IMR-90 (cell line): ENCODE data around the gene ROCK2. TPM values are rescaled to one million over a fixed set of nuclear protein-coding genes. Genes with fewer than 3 reads are reported as not detected.
A peak's percentile ranks its signal among the peaks of the same experiment; 100 is the strongest.

ENCODE experiments used
- ATAC-seq: fragments of 200-7000 bp; cut with Tn5 transposase; 2 replicates; pipeline ENCODE4 v1.9.1; 2020; ENCODE audit warnings: low read depth, mild to moderate bottlenecking, moderate library complexity
- BruUV-seq: library from RNA; stranded (reverse); fragments of 400-500 nt; replicated peaks from 2 replicates; lab custom pipeline; 2021; lab: Mats Ljungman, UMichigan
- CTCF ChIA-PET: fragments of 300-600 bp; formaldehyde crosslinking; extraction: SDS; loops from one replicate; lab custom pipeline; 2021; ENCODE audit warnings: antibody characterized with exemption; lab: Yijun Ruan, JAX
- POLR2A ChIA-PET: fragments of 300-600 bp; sonication (Branson Sonifier 250); formaldehyde crosslinking; loops from one replicate; lab custom pipeline; 2022; ENCODE audit warnings: antibody characterized with exemption; ENCODE audit not compliant: unreplicated experiment; lab: Charles Lee
- DNase-seq: peaks from one replicate; pipeline ENCODE4 v3.0.0; 2013
- H2AFZ ChIP-seq: replicated peaks from 2 replicates; pipeline ENCODE3; 2013; ENCODE audit warnings: low read length, mild to moderate bottlenecking; ENCODE audit not compliant: poor library complexity
- H2AK5ac ChIP-seq: 2 replicates; pipeline ENCODE4 v1.6.1; 2013; ENCODE audit warnings: low read depth, low read length, inconsistent platforms
- H2AK9ac ChIP-seq: replicated peaks from 2 replicates; pipeline ENCODE3; 2013; ENCODE audit warnings: mild to moderate bottlenecking, low read depth, low read length, moderate library complexity; ENCODE audit not compliant: poor library complexity
- H2BK120ac ChIP-seq: 2 replicates; pipeline ENCODE4 v1.6.1; 2013; ENCODE audit warnings: low read depth, low read length, inconsistent platforms
- H2BK15ac ChIP-seq: 3 replicates; pipeline ENCODE4 v1.6.1; 2013; ENCODE audit warnings: low read depth, low read length, inconsistent platforms
- H2BK20ac ChIP-seq: 2 replicates; pipeline ENCODE4 v1.6.1; 2013; ENCODE audit warnings: low read depth, mild to moderate bottlenecking, inconsistent platforms, low read length, moderate library complexity
- H2BK5ac ChIP-seq: 2 replicates; pipeline ENCODE4 v1.6.1; 2013; ENCODE audit warnings: mild to moderate bottlenecking, low read depth, low read length, inconsistent platforms; ENCODE audit not compliant: poor library complexity, severe bottlenecking
- H3K14ac ChIP-seq: replicated peaks from 2 replicates; pipeline ENCODE4 v1.6.1; 2013; ENCODE audit warnings: low read depth, low read length, inconsistent platforms
- H3K18ac ChIP-seq: 2 replicates; pipeline ENCODE4 v1.6.1; 2013; ENCODE audit warnings: low read depth, low read length, control low read depth
- H3K23ac ChIP-seq: 2 replicates; pipeline ENCODE4 v1.6.1; 2013; ENCODE audit warnings: low read depth, low read length, inconsistent platforms
- H3K27ac ChIP-seq: 2 replicates; pipeline ENCODE4 v1.5.1; 2013; ENCODE audit warnings: mild to moderate bottlenecking, control low read depth, low read length; ENCODE audit not compliant: insufficient read depth
- H3K27me3 ChIP-seq: 2 replicates; pipeline ENCODE4 v1.6.1; 2013; ENCODE audit warnings: low read length; ENCODE audit not compliant: control insufficient read depth, insufficient read depth
- H3K36me3 ChIP-seq: 2 replicates; pipeline ENCODE4 v1.6.1; 2013; ENCODE audit warnings: low read length, mixed read lengths; ENCODE audit not compliant: control insufficient read depth, insufficient read depth
- H3K4ac ChIP-seq: 2 replicates; pipeline ENCODE4 v1.6.1; 2013; ENCODE audit warnings: low read depth, low read length, inconsistent platforms
- H3K4me1 ChIP-seq: 2 replicates; pipeline ENCODE4 v1.6.1; 2013; ENCODE audit warnings: low read length, mixed read lengths; ENCODE audit not compliant: control insufficient read depth, insufficient read depth
- H3K4me2 ChIP-seq: 2 replicates; pipeline ENCODE4 v1.6.1; 2013; ENCODE audit warnings: low read depth, mild to moderate bottlenecking, control low read depth, low read length, moderate library complexity
- H3K4me3 ChIP-seq: 2 replicates; pipeline ENCODE4 v1.5.1; 2013; ENCODE audit warnings: low read depth, mild to moderate bottlenecking, control low read depth, low read length, moderate library complexity; ENCODE audit not compliant: insufficient read depth
- H3K56ac ChIP-seq: 2 replicates; pipeline ENCODE4 v1.6.1; 2013; ENCODE audit warnings: low read length, inconsistent platforms; ENCODE audit not compliant: insufficient read depth; ENCODE audit errors: extremely low read depth
- H3K79me1 ChIP-seq, 2 experiments: 2 replicates each; pipeline ENCODE4 v1.6.1; 2013; ENCODE audit warnings: low read length in 2 of 2, inconsistent platforms in 1 of 2, low read depth in 1 of 2
- H3K9ac ChIP-seq: 2 replicates; pipeline ENCODE4 v1.6.1; 2013; ENCODE audit warnings: low read depth, low read length, control low read depth
- H3K9me1 ChIP-seq: 2 replicates; pipeline ENCODE4 v1.6.1; 2013; ENCODE audit warnings: low read length, inconsistent platforms; ENCODE audit not compliant: insufficient read depth
- H3K9me3 ChIP-seq: 2 replicates; pipeline ENCODE4 v1.6.1; 2013; ENCODE audit warnings: low read length; ENCODE audit not compliant: control insufficient read depth, insufficient read depth
- H4K20me1 ChIP-seq: 2 replicates; pipeline ENCODE4 v1.6.1; 2013; ENCODE audit warnings: low read length, inconsistent platforms; ENCODE audit not compliant: insufficient read depth
- H4K5ac ChIP-seq: 2 replicates; pipeline ENCODE4 v1.6.1; 2013; ENCODE audit warnings: mild to moderate bottlenecking, low read depth, low read length, control low read depth
- H4K8ac ChIP-seq, 2 experiments: 2 replicates each; pipeline ENCODE4 v1.6.1; 2013; ENCODE audit warnings: low read depth in 2 of 2, low read length in 2 of 2, control low read depth in 1 of 2, inconsistent platforms in 1 of 2
- H4K91ac ChIP-seq: 2 replicates; pipeline ENCODE4 v1.6.1; 2013; ENCODE audit warnings: low read depth, low read length, inconsistent platforms; ENCODE audit not compliant: insufficient read depth
- MAFK ChIP-seq: IDR thresholded peaks from 2 replicates; pipeline ENCODE4 v1.6.1; 2012; ENCODE audit warnings: low read depth, low read length, improper control_type of control experiment
- MAZ ChIP-seq: IDR thresholded peaks from 2 replicates; pipeline ENCODE4 v1.6.1; 2012; ENCODE audit warnings: low read depth, mild to moderate bottlenecking, low read length, improper control_type of control experiment, moderate library complexity, borderline replicate concordance
- WGBS, 2 experiments: methylation state at CpG; one replicate each; pipeline versions ENCODE4 v1.1.5 to v1.1.7; 2013; ENCODE audit warnings: missing lambda C conversion rate in 2 of 2; ENCODE audit not compliant: insufficient read length in 1 of 2; ENCODE audit errors: extremely low coverage in 2 of 2; 5-methylcytosine and 5-hydroxymethylcytosine counted together
- dilution Hi-C: fragments of 300-500 bp; cut with HindIII; formaldehyde crosslinking; loops from one replicate; pipeline ENCODE4 v1.14.3; 2018; ENCODE audit warnings: low sequenced_read_pairs; ENCODE audit not compliant: unreplicated experiment
- in situ Hi-C: fragments of 300-500 bp; cut with MboI; formaldehyde crosslinking; loops from 3 replicates; pipeline ENCODE4 v1.14.3; 2019; ENCODE audit warnings: low sequenced_read_pairs, inconsistent platforms, mixed read lengths
- intact Hi-C: fragments of 100-400 bp; cut with micrococcal nuclease; formaldehyde crosslinking; loops from 2 replicates; pipeline ENCODE4 v1.10.0; 2022
- polyA plus RNA-seq, 3 experiments: library from polyadenylated mRNA; depleted of rRNA; stranded (reverse); fragments of >200 nt; gene quantifications; 2 replicates each; pipeline ENCODE4 v1.2.3, GENCODE V29; 2012; ENCODE audit warnings: low replicate concordance in 1 of 3
- total RNA-seq: library from RNA; depleted of rRNA; stranded (reverse); fragments of >200 nt; gene quantifications from 2 replicates; pipeline ENCODE4 v1.2.3, GENCODE V29; 2012

ROCK2 gene
- total and polyA plus RNA-seq, 2 of the 4 experiments (the other 2 are of a cell fraction): 9.0 to 28.3 TPM

GRCh38 chr2:11391942-11392266 is 47.5 kb upstream of the ROCK2 start:
- Histone ChIP-seq H3K4me3 (no peak overlapping the region), H3K4me1 (peaks cover 30% of the 10 kb centered on the region), H2BK5ac (no peak overlapping the region), H3K56ac (no peak overlapping the region), H4K8ac (no peak overlapping the region), H3K4me2 (no peak overlapping the region), H2AK9ac (no peak overlapping the region), H3K9me3 (no peaks in the 10 kb centered on the region), H3K9ac (no peak overlapping the region), H3K14ac (0 out of 2 replicates have a peak overlapping the region, but pooled peaks have one; percentile 12), H2AFZ (peak overlapping the region; percentile 53), H3K23ac (no peak overlapping the region), H2AK5ac (peak overlapping the region; percentile 69; the same call in 1 of the 2 replicates), H4K5ac (no peak overlapping the region), H3K79me1 (no peaks in the 10 kb centered on the region), H4K91ac (peak overlapping the region; percentile 7), H2BK20ac (no peak overlapping the region), H3K4ac (peak overlapping the region; percentile 46; the same call in 1 of the 2 replicates), H2BK120ac (peak overlapping the region; percentile 17; the same call in 1 of the 2 replicates), H3K27me3 (no peaks in the 10 kb centered on the region), H4K20me1 (no peaks in the 10 kb centered on the region), H2BK15ac (0 out of 3 replicates have a peak overlapping the region, but pooled peaks have one; percentile 31), H3K9me1 (peaks cover 27% of the 10 kb centered on the region), H3K27ac (no peak overlapping the region), H3K36me3 (no peaks in the 10 kb centered on the region), H3K18ac (no peak overlapping the region; the same call in 1 of the 2 replicates)
- dilution Hi-C loops: no loop called here
- ATAC-seq (no peak), DNase-seq (no peak)
- WGBS, 2 experiments: no CpG with 5 or more reads among the region's 3 CpGs
- no TSS peak for BruUV-seq
- in situ Hi-C loops: no loop called here
- POLR2A ChIA-PET: no interaction called here
- intact Hi-C loops: no loop called here
- CTCF ChIA-PET: no interaction called here
- TF ChIP-seq MAZ (no peak), MAFK (no peak)
